Naive thymus-derived CD8-positive, alpha-beta T cell (primary cell): ENCODE results near the gene TBC1D21. TPM values are rescaled to one million over a fixed set of nuclear protein-coding genes. Genes with fewer than 3 reads are reported as not detected.

ENCODE experiments used
- polyA plus RNA-seq, 3 donors: library from polyadenylated mRNA; unstranded; fragments of 300-500 nt; fragmentation: Illumina TruSeq; gene quantifications; one replicate each; pipeline ENCODE4 v1.2.3, GENCODE V29; 2021
- total RNA-seq, 8 experiments: library from RNA in 2 of 8; stranded (reverse) in 2 of 8; gene quantifications; one replicate each; pipeline ENCODE4 v1.2.3 and lab custom pipeline; 2021 to 2026

TBC1D21 gene
- total and polyA plus RNA-seq, 5 experiments from 2014 or later: not detected

Other genes starting within 250 kb of the TBC1D21 start
- 10 to 100 TPM; 37.7 to 37.8 TPM for gene NPTN, start 240.2 kb upstream of the TBC1D21 start, total RNA-seq
- gene NPTN, start 240.2 kb upstream of the TBC1D21 start, polyA plus RNA-seq: 10 to 100 TPM; 27.9 to 36.6 (median 29.3) TPM
- under 1 TPM; 0.49 to 0.63 TPM for gene CD276, start 189.2 kb upstream of the TBC1D21 start, total RNA-seq
- not detected for gene CD276, start 189.2 kb upstream of the TBC1D21 start, polyA plus RNA-seq
- not detected for gene INSYN1, start 120.2 kb upstream of the TBC1D21 start, total RNA-seq
- gene INSYN1, start 120.2 kb upstream of the TBC1D21 start, polyA plus RNA-seq: not detected
- gene LOXL1, start 52.9 kb downstream of the TBC1D21 start, total RNA-seq: 1 to 10 TPM in 1 of 2 experiments, under 1 TPM in 1; 0.80 to 1.9 TPM
- gene LOXL1, start 52.9 kb downstream of the TBC1D21 start, polyA plus RNA-seq: 1 to 10 TPM; 1.2 to 2.0 (median 1.3) TPM
- gene STOML1, start 118.7 kb downstream of the TBC1D21 start, total RNA-seq: 10 to 100 TPM; 10.4 to 10.8 TPM
- 10 to 100 TPM in 2 of 3 donors, 1 to 10 TPM in 1; 9.6 to 15.6 (median 12.6) TPM for gene STOML1, start 118.7 kb downstream of the TBC1D21 start, polyA plus RNA-seq
- 10 to 100 TPM; 53.1 to 57.9 TPM for gene PML, start 121.2 kb downstream of the TBC1D21 start, total RNA-seq
- 10 to 100 TPM; 12.2 to 26.9 (median 19.7) TPM for gene PML, start 121.2 kb downstream of the TBC1D21 start, polyA plus RNA-seq
- under 1 TPM; 0.16 to 0.39 TPM for gene GOLGA6A, start 209.0 kb downstream of the TBC1D21 start, total RNA-seq
- under 1 TPM in 1 of 3 donors, not detected in 2; 0.05 TPM for gene GOLGA6A, start 209.0 kb downstream of the TBC1D21 start, polyA plus RNA-seq